NCI-H2029 (cell line): ENCODE measurements around the gene TBCK.
A peak's percentile ranks its signal among the peaks of the same experiment; 100 is the strongest.

Source experiments
- DNase-seq: peaks from one replicate; lab custom pipeline; 2025; lab: John Stamatoyannopoulos, UW

Gene TBCK

DNA sequence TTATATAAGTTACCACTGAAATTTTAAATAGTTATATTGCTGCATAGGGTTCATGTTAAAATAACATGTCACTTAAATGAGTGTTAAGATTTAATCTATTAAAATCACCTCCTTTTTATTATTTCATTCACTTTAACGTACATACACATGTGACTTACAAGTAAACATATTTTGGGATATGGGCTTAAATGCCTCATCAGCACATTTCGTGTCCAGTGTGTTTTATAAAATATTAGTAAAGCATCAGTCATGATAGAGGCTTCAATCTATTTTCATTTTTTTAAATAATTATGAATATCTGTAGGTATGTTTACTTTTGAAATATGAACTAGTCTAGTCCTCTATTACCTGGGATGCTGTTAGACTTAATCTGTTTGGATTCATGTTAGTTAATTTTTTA is 277.1 kb downstream of the TBCK start:
- DNase-seq, result no peak

DNA sequence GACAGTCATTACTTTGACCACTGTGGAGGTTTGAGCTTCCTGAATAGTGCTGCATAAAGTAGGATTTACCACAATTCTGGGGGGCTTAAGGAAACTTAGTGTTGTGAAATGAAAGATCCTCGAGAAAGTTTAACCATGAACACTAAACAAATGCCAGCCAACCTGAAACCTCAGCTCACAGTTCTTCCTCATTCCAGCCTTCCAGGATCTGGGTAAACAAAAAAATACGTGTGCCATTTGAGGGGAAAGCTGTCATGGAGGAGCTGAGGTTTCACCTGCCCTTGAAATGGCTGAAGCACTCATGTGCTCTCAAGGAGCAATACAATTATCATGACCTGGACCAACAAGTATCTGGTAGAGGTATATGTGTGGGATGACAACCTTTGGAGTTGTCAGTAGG is 278.0 kb downstream of the TBCK start:
- peak; percentile 28 for DNase-seq

DNA sequence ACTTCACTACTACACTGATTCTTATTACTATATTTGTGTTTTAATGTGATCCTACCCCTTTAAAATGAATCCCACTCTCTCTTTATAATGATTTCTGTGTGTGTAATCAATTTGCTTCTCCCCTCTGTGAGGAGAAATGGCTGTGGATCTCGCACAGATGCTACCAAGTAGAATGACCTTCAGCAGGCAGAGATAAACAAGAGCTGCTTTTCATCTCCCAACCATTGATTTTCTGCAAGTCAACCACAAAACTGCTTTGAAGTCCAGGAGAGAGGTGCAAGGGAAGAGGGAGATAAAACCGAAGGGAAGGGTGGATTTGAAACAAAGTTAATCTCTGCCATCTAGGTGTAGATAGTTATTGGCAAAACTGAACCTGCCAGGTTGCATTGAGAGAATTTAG is 279.2 kb downstream of the TBCK start:
- DNase-seq, result no peak

DNA sequence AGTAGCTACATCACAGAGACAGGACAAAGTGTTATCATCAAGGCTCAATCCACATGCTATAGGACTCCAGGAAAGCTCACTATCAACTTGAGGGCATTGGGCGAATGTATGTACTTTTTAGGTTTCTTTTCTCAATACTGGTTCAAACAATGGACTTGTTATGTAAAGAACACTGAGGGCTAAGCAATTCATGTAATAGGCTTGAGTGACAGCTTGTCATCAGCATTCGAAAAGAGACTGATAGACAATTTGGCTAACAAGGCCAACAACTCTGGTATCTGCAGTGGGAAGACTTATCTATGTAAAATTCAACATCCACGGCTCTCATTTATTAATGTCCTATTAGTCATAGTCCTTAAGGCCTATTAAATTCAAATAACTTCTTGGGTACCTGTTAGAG is 279.7 kb downstream of the TBCK start:
- DNase-seq, result no peak

DNA sequence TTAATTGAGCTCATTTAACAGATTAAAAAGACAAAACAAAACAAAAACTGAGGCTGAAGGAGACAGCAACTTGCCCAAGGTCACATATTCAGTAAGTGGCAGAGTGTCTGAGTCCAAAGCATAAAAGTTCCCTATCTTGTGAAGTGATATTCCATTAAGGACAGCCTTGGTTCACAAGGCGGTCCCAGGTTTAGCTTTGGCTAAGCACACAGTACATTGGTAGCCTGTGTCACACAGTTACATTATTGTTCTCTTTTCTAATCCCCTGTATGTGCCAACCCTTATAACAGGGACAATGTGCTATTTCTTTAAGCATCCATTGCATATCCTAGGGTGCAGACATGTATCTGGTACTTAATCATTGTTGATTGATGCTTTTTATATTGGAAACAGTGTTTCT is 280.8 kb downstream of the TBCK start:
- DNase-seq, result no peak

DNA sequence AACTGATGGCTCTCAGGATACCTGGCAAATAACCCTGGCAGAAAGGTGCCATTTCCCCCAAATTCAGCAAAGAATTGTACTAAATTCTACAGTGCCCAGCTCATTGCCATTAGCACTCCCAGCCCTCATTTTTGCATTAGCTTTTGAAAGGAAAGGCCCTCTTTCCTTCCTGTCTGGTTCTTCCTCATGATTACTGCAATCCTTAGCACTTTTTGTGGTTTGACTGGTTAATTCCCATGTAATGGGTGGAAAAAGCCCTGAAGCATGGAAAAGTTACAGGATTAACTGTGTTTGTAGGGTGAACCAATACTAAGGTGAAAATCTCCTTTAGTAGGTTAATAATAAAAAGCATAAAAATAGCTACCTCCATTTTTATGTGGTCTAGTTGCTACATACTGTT is 281.3 kb downstream of the TBCK start:
- no peak for DNase-seq

DNA sequence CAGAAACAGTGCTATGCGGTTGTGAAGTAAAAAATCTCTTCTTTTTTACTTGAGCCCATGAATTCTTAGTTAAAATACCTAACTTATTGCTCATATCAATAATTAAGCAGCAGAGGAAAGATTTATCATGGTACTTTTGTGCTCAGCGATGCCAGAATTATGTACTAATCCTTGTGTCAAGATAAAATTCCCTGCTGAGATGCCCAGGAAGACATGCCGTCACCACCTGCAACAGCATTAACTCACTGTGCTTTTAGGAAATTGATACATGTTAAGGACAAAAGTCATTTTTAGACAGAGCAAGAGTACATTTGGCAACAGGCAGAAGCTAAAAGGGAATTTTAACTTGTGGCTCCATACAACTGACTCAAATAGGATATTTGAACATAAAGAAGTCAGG is 281.8 kb downstream of the TBCK start:
- DNase-seq, result no peak

DNA sequence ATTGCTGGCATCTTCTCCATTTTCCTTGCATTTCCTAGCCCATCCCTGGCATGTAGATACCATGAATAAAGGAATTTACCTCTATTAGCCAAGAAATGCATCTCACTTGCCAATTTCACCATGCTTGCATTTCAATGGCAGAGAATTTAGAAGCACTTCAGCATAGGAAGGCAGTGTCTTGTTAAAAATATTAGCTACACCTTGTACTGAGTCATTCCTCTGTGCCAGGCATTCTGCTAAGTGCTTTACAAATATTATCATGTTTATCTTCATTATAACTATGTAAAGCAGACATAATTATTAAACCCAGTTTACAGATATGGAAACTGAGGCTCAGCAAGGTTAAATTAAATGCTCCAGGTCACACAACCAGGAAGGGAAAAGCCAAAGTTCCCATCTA is 282.5 kb downstream of the TBCK start:
- DNase-seq, result no peak

DNA sequence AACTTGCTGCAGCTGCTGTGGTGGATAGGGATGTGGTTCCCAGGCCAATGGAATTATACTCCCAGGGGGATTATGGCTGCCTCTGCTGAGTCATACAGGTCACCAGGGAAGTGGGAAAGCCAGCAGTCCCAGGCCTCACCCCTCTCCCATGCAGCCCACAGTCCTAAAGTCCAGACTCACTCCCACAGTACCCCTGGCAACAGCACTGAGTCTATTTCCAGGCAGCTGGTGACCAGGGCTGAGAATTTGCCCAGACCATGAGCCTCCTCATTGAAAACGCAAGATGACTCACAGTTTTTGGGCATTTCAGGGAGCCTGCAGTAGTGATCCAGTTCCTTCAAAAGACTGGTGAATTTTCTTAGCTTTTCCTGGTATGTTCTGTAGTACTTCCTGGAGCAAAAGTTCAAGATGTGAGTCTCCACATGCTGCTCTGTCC is 283.1 kb downstream of the TBCK start:
- no peak for DNase-seq

DNA sequence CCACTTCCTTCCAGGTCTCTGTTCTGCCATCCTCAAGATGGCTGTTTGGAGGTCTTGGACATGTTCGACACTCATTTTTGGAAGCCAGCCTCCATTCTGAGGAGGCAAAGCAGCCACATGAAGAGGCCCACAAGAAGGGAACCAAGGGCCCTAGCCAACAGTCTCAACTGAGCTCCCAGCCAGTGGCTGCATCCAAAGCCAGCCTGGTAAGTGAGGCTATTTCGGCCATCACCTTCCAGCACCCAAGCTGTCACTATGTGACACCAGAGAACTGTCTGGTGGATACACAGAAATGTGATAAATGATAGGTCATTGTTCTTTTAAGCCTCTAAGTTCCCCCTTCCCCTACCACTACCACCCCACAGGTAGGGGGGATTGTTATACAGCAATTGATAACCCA is 293.6 kb downstream of the TBCK start:
- DNase-seq, result no peak

DNA sequence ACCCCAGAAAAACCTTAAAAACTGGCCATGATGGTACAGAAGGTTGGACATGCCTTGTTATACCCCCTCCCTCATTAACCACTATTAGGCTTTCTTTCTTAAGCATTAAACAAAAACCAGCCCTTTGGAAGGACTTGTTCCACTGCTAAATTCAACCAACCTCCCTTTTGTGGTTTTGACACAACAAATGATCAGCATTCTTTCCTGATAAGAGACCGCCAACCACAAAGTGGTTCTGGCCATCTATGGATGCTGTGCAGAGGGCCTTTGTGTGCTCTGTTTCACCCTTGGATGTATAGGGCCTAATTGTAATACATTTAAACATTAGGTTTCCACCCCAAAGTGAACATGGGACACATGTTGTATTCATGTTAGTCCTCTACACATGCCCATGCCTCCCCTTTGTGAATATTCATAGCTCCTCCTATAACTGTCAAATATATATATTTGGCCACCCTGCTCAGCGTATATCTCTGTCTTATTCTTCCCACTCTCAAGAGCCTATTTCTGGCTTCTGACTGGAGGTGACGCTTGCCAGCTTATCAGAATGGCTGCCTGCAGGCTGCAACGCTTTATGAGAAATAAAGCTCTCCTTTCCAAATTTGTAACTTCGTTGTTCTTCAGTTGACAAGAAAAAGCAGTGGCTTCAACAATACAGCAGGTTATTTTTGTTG is 294.1 kb downstream of the TBCK start:
- DNase-seq, result no peak

DNA sequence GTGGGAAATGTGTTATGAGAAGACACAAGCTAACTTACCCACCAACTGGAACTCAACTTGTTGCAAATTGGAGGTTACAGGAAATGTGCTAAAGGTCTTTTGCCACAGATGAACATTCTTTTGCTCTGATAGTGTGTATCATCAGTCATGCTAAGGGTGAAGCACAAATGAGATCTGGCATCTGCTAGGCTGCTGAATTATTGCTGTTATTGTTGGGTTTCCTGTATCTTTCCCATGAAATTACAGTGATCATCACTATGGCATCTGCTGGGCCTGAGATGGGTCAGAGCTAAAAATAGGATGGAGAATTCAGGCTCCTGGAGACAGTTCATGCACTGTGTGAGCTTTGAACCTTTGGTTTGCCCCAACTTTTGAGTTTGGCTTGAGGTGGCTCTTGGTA is 296.2 kb downstream of the TBCK start:
- no peak for DNase-seq

DNA sequence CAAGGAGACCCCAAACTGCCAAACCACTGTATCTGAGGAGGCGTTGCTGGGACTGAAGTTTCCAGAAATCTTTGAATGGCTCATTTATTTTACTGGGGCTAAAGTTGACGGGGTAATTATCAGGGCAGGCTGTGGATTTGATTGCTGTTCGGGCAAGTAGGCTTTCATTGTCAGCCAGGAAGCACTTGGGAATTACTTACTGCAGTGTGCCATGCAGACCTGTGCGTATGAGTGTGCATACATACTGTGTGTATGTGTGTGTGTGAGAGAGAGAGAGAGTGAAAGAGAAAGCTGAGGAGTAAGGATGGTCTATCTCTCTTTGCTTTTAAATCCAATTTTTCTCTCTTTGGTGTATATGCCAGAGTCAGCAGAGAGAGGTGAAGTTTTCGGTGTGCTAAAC is 298.0 kb downstream of the TBCK start:
- DNase-seq, result no peak

DNA sequence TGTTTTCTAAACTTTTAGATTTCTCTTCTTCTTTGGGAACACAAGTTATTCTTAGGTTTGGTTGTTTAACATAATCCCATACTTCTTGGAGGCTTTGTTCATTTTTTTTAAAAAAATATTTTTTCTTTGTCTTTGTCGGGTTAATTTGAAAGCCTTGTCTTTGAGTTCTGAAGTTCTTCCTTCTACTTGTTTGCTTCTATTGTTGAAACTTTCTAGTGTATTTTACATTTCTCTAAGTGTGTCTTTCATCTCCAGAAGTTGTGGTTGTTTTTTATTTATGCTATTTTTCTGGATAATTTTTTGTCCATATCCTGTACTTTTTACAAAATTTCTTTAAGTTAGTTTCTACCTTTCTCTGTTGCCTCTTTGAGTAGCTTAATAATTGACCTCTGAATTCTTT is 304.6 kb downstream of the TBCK start:
- DNase-seq, result no peak

DNA sequence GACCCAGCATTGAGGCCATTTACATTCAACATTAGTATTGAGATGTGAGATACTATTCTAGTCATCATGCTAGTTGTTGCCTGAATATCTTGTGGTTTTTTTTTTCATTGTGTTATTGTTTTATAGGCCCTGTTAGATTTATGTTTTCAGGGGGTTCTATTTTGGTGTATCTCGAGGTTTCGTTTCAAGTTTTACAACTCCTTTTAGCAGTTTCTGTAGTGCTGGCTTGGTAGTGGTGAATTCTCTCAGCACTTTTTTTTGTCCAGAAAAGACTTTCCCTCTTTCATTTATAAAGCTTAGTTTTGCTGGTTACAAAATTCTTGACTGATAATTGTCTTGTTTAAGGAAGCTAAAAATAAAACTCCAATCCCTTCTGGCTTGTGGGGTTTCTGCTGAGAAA is 305.2 kb downstream of the TBCK start:
- no peak for DNase-seq

DNA sequence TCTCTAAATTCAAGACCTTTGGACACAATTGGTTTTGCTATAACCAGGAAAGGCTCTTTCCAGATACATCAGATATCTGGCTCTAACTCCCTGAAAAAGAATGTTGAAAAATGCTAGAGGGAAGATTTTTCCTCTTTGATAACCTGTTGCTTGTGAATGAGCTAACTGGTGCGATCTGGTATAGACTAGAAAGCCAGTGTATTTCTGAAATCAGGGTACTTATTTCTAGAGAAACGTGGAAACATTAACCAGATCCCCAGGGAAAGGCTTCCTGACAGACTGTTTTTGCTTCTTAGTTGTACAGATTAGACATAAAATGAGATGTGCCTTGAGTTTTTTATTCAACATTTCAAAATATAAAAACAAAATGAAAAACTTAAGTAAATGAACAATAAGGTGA is 313.0 kb downstream of the TBCK start:
- no peak for DNase-seq

DNA sequence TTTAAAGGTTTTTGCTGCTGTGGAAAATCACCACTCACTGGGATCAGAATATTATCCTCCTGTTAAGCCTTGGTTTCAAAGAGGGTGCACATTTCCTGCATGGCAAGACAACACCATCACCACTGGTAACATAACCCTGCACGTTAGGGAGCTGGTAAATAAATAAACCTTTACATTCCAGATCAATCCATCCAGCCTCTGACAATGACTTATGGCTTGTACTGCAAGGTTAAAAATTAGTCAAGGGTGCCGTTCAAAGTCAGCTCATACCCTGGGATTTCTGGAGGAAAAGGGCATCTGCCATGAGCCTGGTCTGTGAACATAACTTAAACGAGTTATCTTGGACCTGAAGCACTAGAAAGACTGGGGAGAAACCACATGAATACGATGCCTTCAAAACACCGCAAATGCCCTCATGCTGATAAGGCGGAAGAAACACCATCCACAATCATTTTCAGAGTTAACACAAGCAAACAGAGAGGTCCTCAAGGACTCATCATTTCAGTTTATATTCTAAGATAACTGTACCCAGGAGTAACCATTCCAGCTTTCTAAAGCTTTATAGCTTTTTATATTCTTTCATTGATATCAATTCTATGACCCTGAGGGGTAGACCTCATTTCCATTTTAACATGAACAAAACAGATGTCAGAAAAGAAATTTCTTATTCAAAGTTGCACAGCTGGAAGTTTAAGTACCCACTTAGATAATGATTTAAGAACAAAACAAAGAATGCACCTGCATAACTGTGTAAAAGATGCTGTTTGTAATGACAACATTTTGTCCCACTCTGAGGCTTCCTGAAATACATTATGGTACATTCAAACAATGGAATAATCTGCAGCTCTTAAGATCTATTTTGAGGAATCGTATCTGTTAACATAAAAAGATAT is 317.6 kb downstream of the TBCK start:
- DNase-seq, result no peak

DNA sequence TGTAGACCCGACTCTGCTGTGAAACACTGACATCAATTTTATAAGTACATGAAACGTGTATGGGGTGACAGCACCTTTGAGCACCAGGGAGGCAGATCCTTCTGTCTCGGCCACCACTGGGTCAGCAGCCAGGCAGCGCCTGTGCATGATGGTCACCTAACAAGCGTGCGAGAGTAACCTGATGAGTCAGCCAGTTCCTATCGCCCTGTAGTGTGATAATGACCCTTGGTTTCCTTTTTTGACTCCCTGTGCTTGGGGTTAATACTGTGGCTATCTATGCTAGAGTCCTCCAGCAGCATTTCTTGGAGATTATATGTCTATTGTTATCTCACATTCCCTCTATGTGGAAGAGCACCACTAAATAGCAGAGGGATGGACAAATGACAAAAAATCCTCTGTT is 319.2 kb downstream of the TBCK start:
- DNase-seq, result no peak

DNA sequence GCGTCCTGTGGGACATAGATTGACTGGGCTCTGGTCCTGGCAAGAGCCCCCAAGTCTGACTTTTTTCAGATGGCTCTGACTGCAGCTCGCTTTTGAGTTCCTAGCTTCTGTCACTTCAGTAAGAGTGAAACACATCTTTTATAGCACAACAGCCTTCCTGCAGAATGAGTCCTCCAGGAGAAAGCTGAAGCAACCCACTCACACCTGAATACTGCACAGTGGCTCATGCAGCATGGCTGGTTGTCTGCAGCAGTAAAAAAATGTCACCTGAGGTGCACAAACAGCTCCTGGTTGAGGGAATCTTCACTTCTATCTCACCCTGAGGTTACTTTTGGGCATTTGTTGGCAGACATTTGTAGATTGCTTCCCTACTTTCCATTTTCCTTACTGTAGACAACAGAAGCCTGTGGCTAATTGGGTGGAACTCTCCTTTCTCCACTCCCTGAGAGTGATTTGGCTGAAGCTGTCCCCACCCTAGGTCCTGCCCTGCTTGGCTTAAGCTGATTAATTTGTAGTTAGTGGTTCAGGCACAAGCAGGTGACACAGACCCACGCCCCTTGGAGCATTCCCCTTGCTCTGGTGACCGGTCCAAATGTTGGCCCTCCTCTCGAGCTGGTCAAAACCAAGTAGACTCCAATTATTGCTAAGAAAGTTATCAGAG is 321.0 kb downstream of the TBCK start:
- no peak for DNase-seq

DNA sequence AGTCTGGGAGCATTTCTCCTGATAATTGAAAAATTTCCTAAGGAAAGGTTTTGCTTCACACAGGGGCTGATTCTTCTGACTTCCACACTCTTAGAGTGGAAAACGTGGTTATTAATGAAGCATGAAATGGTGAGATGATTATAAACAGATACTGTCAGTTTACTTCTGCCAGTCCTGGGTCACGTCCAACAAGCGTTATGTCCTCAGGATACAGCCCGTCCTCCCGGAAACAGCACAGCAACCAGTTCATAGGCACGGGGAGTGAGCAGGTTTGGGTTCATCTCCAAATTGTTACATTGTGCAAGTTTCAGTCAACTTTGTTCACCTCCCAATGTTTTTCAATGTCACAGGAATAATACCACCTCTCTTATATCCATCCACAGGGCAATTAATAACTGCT is 321.9 kb downstream of the TBCK start:
- peak; percentile 12 for DNase-seq

DNA sequence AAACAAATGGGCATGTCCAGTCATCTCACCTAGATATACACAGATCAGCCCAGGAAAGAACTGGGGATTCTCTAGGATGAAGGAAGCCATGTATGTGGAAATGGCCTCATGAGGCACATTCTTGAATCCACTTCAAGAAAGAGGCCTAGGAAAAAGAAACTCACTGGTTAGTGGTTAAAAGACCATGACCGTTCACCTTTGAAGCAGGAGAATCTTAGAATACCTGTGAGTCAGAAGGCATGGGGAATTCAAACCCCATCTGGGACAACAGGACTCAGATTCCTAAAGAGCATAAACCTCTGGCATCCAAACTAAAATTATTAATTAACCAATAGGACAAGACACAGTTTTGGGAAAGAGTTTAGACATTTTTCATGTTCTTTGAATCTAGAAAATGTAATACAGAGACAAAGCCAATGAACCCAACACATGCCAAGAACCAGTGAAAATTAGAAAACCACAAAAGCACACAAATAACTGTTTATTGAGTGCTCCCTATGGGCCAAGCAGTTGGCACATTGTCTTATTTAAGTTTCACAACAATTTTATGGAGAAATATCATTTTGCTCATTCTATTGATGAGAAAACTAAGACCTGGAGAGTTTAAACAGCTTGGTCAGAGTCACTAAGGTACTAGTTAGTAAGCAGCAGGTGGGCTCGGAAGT is 323.2 kb downstream of the TBCK start:
- no peak for DNase-seq

DNA sequence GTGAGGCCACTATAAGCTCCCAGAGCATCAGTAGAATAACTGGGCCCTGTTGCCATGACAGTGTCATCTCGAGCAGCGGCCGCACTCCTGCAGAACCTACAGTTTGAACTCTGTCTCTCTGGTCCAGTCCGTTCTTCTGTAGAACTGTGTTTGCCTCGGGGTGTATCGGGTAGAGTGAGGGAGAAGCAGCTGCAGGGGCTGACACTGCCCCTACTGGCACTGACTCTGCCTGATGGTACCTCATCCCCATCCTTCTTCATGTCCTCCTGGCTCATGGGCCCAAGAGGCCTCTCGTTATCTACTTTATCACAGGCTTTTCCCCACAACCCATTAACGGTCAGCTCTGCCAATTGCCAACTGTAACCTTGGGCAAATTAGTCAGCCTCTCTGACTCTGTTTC is 324.3 kb downstream of the TBCK start:
- DNase-seq, result no peak
